Uterus (tissue), 2 donors: Measurements from ENCODE around the gene ZBTB7C.

ENCODE experiments used
- POLR2A ChIP-seq, 2 donors: fragments of 450-650 bp; IDR thresholded peaks; one replicate each; pipeline ENCODE4 v1.6.1; 2016; ENCODE audit warnings: antibody characterized with exemption in 2 of 2, mild to moderate bottlenecking in 1 of 2, moderate library complexity in 1 of 2
- TF ChIP-seq, protein P1 (sequence below), 4 experiments: fragments of 200-600 bp in 2 of 4; fragments of 450-650 bp in 2 of 4; sonication (generic) in 2 of 4; IDR thresholded peaks; one replicate each; pipeline ENCODE4 v1.5.1; 2016 to 2019; ENCODE audit warnings: antibody characterized with exemption in 4 of 4, mild to moderate bottlenecking in 2 of 4, moderate library complexity in 1 of 4

DNA sequence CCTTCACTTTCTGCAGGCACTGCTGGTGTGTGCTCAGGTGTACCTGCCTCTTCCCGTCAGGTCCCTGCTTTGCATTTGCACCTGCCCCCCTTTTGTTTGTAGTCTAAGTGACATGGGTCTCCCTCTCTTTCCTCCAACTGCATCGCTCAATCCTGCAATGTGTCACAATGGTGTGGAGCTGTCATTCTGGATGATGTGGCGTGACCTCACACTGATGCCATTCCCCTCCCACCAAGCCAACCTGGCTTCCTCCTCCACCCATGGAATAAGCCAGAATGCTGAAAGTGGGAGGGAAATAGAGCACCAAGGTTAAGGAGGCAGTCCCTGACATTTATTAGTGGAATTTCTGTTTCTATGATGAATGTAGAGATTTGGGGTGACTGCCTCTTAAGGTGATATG is 156.7 kb downstream of the ZBTB7C start:
- no peak for TF ChIP-seq POLR2A (IDR thresholded peaks at IDR 0.05)
- TF ChIP-seq, protein P1, sequence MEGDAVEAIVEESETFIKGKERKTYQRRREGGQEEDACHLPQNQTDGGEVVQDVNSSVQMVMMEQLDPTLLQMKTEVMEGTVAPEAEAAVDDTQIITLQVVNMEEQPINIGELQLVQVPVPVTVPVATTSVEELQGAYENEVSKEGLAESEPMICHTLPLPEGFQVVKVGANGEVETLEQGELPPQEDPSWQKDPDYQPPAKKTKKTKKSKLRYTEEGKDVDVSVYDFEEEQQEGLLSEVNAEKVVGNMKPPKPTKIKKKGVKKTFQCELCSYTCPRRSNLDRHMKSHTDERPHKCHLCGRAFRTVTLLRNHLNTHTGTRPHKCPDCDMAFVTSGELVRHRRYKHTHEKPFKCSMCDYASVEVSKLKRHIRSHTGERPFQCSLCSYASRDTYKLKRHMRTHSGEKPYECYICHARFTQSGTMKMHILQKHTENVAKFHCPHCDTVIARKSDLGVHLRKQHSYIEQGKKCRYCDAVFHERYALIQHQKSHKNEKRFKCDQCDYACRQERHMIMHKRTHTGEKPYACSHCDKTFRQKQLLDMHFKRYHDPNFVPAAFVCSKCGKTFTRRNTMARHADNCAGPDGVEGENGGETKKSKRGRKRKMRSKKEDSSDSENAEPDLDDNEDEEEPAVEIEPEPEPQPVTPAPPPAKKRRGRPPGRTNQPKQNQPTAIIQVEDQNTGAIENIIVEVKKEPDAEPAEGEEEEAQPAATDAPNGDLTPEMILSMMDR (IDR thresholded peaks at IDR 0.05) = no peak
